ENCODE measurements around the gene ASCL4.
A peak's percentile ranks its signal among the peaks of the same experiment; 100 is the strongest.

Gene ASCL4

GRCh38 chr12:107780298-107780697, 5.8 kb downstream of the ASCL4 start:
- Histone ChIP-seq H3K27ac (ENCODE audit: low read length) (no peak overlapping the region), H3K9ac (ENCODE audit: low read length) (no peak overlapping the region), H3K27me3 (replicated peaks; ENCODE audit: insufficient read depth, low read length) (peaks cover 13% of the 10 kb centered on the region; the same call in 1 of the 2 replicates), H3K4me2 (ENCODE audit: low read depth, low read length) (peak overlapping the region; percentile 13; the same call in 1 of the 2 replicates), H3K4me1 (ENCODE audit: low read length) (peaks cover 59% of the 10 kb centered on the region), H3K9me2 (replicated peaks; ENCODE audit: insufficient read depth, low read length) (no peaks in the 10 kb centered on the region), H3F3A (ENCODE audit: insufficient read depth, low read length) (peaks cover 33% of the 10 kb centered on the region), H3K36me3 (replicated peaks; ENCODE audit: insufficient read depth, low read length) (no peaks in the 10 kb centered on the region), H2AFZ (ENCODE audit: low read length) (no peak overlapping the region), H3K9me3 (replicated peaks; ENCODE audit: insufficient read depth, low read length) (no peaks in the 10 kb centered on the region), H4K20me1 (ENCODE audit: insufficient read depth, low read length) (no peaks in the 10 kb centered on the region), H3K4me3 (ENCODE audit: low read length) (no peak overlapping the region), H3K79me2 (ENCODE audit: low read length) (no peaks in the 10 kb centered on the region)
- TF ChIP-seq CTCF (IDR thresholded peaks at IDR 0.05; ENCODE audit: low read length): no peak
- TF ChIP-seq EZH2phosphoT487 (IDR thresholded peaks at IDR 0.05; ENCODE audit: low read length): no peak
- TF ChIP-seq EZH2 (optimal IDR thresholded peaks at IDR 0.05; ENCODE audit: low read depth, low read length): no peak
- DNase-seq: no peak

DNA sequence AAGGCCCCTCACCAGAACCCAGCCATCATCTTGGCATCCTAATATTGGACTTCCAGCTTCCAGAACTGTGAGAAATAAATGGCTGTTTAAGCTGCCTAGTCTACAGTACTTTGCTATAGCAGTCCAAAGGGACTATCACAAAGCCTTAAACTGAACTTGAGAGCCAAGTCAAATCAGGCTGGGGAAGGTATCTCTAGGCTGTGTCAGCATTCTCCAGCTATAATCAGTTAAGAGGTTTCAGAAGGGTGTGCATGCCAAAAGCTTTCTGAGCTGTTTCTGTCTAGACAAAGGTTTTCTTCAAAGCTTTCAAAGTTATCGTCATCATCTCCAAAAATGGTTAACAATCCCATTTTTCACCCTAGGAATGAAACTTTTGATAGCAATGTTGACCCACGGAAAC, 7.6 kb downstream of the ASCL4 start:
- H3K9me3 ChIP-seq (replicated peaks; ENCODE audit: insufficient read depth, low read length): no peaks in the 10 kb centered on the region
- H3K4me1 ChIP-seq (ENCODE audit: low read length): peaks cover 59% of the 10 kb centered on the region
- no peaks in the 10 kb centered on the region for H4K20me1 ChIP-seq (ENCODE audit: insufficient read depth, low read length)
- peak overlapping the region; percentile 55 for H3K4me2 ChIP-seq (ENCODE audit: low read depth, low read length)
- H2AFZ ChIP-seq (ENCODE audit: low read length): no peak overlapping the region
- peaks cover 33% of the 10 kb centered on the region for H3F3A ChIP-seq (ENCODE audit: insufficient read depth, low read length)
- no peaks in the 10 kb centered on the region for H3K36me3 ChIP-seq (replicated peaks; ENCODE audit: insufficient read depth, low read length)
- no peak overlapping the region for H3K9ac ChIP-seq (ENCODE audit: low read length)
- peak; percentile 72 for DNase-seq
- peak overlapping the region; percentile 18; the same call in 1 of the 2 replicates for H3K27ac ChIP-seq (ENCODE audit: low read length)
- TF ChIP-seq EZH2phosphoT487 (IDR thresholded peaks at IDR 0.05; ENCODE audit: low read length): no peak
- TF ChIP-seq EZH2 (optimal IDR thresholded peaks at IDR 0.05; ENCODE audit: low read depth, low read length): no peak
- no peak for TF ChIP-seq CTCF (IDR thresholded peaks at IDR 0.05; ENCODE audit: low read length)
- no peaks in the 10 kb centered on the region for H3K9me2 ChIP-seq (replicated peaks; ENCODE audit: insufficient read depth, low read length)
- no peak overlapping the region for H3K4me3 ChIP-seq (ENCODE audit: low read length)
- no peaks in the 10 kb centered on the region for H3K79me2 ChIP-seq (ENCODE audit: low read length)
- H3K27me3 ChIP-seq (replicated peaks; ENCODE audit: insufficient read depth, low read length): peaks cover 2% of the 10 kb centered on the region; the same call in 1 of the 2 replicates

DNA sequence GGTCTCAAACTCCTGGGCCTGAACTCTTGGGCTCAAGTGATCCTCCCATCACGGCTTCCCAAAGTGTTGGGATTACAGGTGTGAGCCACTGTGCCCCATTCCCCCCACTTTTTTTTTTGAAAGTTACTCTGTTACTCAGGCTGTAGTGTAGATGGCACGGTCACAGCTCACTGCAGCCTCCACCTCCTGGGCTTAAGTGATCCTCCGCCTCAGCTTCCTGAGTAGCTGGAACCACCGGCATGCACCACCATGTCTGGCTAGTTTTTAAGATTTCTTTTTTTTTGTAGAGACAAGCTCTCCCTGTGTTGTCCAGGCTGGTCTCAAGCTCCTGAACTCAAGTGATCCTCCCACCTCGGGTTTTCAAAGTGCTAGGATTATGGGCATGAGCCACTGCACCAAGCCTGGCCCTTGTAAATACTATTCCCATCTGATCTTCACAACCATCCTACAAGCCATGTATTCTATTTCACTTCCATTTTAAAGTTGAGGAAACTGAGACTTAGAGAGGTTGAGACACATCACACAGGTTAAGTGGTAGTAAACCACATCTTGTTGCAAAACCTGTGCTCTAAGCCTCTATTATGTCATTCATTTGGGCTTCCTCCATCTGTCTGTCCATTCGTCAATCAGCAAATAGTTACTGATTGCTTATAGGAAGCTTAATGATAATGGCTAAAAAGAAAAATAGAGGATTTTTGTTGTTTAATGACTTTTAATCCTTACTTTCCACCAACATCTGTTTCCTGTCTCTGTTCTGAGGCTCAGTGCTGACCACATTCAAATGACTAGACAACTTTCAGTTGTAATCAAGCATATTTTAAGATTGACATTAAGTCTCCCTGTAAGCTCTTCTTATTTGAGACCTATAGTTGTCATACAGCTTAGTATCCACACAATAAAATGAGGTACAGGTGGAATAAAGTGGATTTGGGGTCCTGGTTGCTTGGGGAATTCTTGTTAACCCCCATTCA, 9.2 kb downstream of the ASCL4 start:
- Histone ChIP-seq H4K20me1 (ENCODE audit: insufficient read depth, low read length) (no peaks in the 10 kb centered on the region), H3K27me3 (replicated peaks; ENCODE audit: insufficient read depth, low read length) (no peaks in the 10 kb centered on the region), H3F3A (ENCODE audit: insufficient read depth, low read length) (peaks cover 33% of the 10 kb centered on the region), H3K9ac (ENCODE audit: low read length) (no peak overlapping the region), H3K4me1 (ENCODE audit: low read length) (peaks cover 58% of the 10 kb centered on the region), H3K4me3 (ENCODE audit: low read length) (no peak overlapping the region), H3K27ac (ENCODE audit: low read length) (no peak overlapping the region), H3K36me3 (replicated peaks; ENCODE audit: insufficient read depth, low read length) (no peaks in the 10 kb centered on the region), H2AFZ (ENCODE audit: low read length) (no peak overlapping the region), H3K79me2 (ENCODE audit: low read length) (no peaks in the 10 kb centered on the region), H3K9me2 (replicated peaks; ENCODE audit: insufficient read depth, low read length) (no peaks in the 10 kb centered on the region), H3K4me2 (ENCODE audit: low read depth, low read length) (peak overlapping the region; percentile 51), H3K9me3 (replicated peaks; ENCODE audit: insufficient read depth, low read length) (no peaks in the 10 kb centered on the region)
- DNase-seq: peak; percentile 61
- no peak for TF ChIP-seq CTCF (IDR thresholded peaks at IDR 0.05; ENCODE audit: low read length)
- no peak for TF ChIP-seq EZH2 (optimal IDR thresholded peaks at IDR 0.05; ENCODE audit: low read depth, low read length)
- no peak for TF ChIP-seq EZH2phosphoT487 (IDR thresholded peaks at IDR 0.05; ENCODE audit: low read length)
